Stimulated activated CD4-positive, alpha-beta T cell treated with anti-CD3 and anti-CD28 coated beads, Interleukin-15, amount 100 ng/mL, for 1 hour (primary cell): ENCODE results near the gene IGFBP3.

Source experiments
- DNase-seq, 2 donors: peaks; one replicate each; pipeline ENCODE4 v3.0.0-alpha.2; 2020; ENCODE audit warnings: low read depth in 1 of 2, low spot score in 1 of 2

The IGFBP3 gene

GRCh38 chr7:45923290-45923689 lies 2.2 kb upstream of the IGFBP3 start:
- peak in 1 of 2 donors; percentile 32 for DNase-seq

- DNase-seq, result no peak
These were observed 1.7 kb upstream of the IGFBP3 start for GRCh38 chr7:45922810-45923209.

- no peak for DNase-seq
These were observed 837 bp upstream of the IGFBP3 start for GRCh38 chr7:45921699-45922519.

GRCh38 chr7:45921381-45921698 lies 268 bp upstream of the IGFBP3 start:
- no peak for DNase-seq

GRCh38 chr7:45919993-45920459 lies 1.0 kb downstream of the IGFBP3 start:
- no peak for DNase-seq

GRCh38 chr7:45919231-45919784 lies 1.8 kb downstream of the IGFBP3 start:
- no peak for DNase-seq

GRCh38 chr7:45918556-45918955 lies 2.5 kb downstream of the IGFBP3 start:
- no peak for DNase-seq

- DNase-seq, result peak; percentile 30 to 61
These were observed 3.4 kb downstream of the IGFBP3 start for GRCh38 chr7:45917658-45918057.

GRCh38 chr7:45917064-45917463 lies 4.0 kb downstream of the IGFBP3 start:
- DNase-seq, result no peak

- DNase-seq, result no peak
These were observed 5.5 kb downstream of the IGFBP3 start for GRCh38 chr7:45915606-45916005.

- DNase-seq, result no peak
These were observed 6.2 kb downstream of the IGFBP3 start for GRCh38 chr7:45914911-45915310.

- DNase-seq, result no peak
These were observed 8.1 kb downstream of the IGFBP3 start for GRCh38 chr7:45912972-45913371.

GRCh38 chr7:45911311-45911710 lies 9.8 kb downstream of the IGFBP3 start:
- DNase-seq, result no peak

- DNase-seq, result no peak
These were observed 10.2 kb downstream of the IGFBP3 start for GRCh38 chr7:45910855-45911254.

GRCh38 chr7:45909561-45909960 lies 11.5 kb downstream of the IGFBP3 start:
- DNase-seq, result no peak

GRCh38 chr7:45902820-45903219 lies 18.3 kb downstream of the IGFBP3 start:
- no peak for DNase-seq

GRCh38 chr7:45901566-45901965 lies 19.5 kb downstream of the IGFBP3 start:
- no peak for DNase-seq

- DNase-seq, result no peak
These were observed 22.9 kb downstream of the IGFBP3 start for GRCh38 chr7:45898222-45898621.

- no peak for DNase-seq
These were observed 23.9 kb downstream of the IGFBP3 start for GRCh38 chr7:45897042-45897690.

GRCh38 chr7:45894665-45895062 lies 26.4 kb downstream of the IGFBP3 start:
- no peak for DNase-seq

GRCh38 chr7:45893996-45894664 lies 26.9 kb downstream of the IGFBP3 start:
- DNase-seq, result no peak
